ENCODE results near the gene RORB. TPM values are rescaled to one million over a fixed set of nuclear protein-coding genes. Genes with fewer than 3 reads are reported as not detected.

Gene RORB
- total RNA-seq, 4 donors from 2014 or later, result 0.04 to 0.19 (median 0.14) TPM

GRCh38 chr9:74497748-74498620, 849 bp downstream of the RORB start:
- no peak for TF ChIP-seq POLR2A (IDR thresholded peaks at IDR 0.05)
- no peak for TF ChIP-seq CTCF (IDR thresholded peaks at IDR 0.05)
- DNase-seq (ENCODE audit: low spot score in 2 of 2), result peak in 1 of 2 donors; percentile 84
- peak overlapping the region; percentile 22 for H3K4me3 ChIP-seq (ENCODE audit: low read depth, poor library complexity, severe bottlenecking)
- 2% methylated on average over 73 to 77 of the region's 77 CpGs for WGBS, 2 donors
- intact Hi-C loops (cut with DNase I; ENCODE audit: low total_unique reads), result no loop called here

- DNase-seq (ENCODE audit: low spot score in 2 of 2), result no peak
- intact Hi-C loops (cut with DNase I; ENCODE audit: low total_unique reads), result no loop called here
- WGBS, 2 donors, result 0 to 2% methylated on average over 25 to 34 of the region's 34 CpGs
- peak overlapping the region; percentile 22 for H3K4me3 ChIP-seq (ENCODE audit: low read depth, poor library complexity, severe bottlenecking)
- TF ChIP-seq CTCF (IDR thresholded peaks at IDR 0.05), result no peak
- TF ChIP-seq POLR2A (IDR thresholded peaks at IDR 0.05), result no peak
Observed at GRCh38 chr9:74498621-74499095, 1.5 kb downstream of the RORB start.

- intact Hi-C loops (cut with DNase I; ENCODE audit: low total_unique reads), result no loop called here
- TF ChIP-seq POLR2A (IDR thresholded peaks at IDR 0.05) (no peak), CTCF (IDR thresholded peaks at IDR 0.05) (no peak)
- no peak for DNase-seq (ENCODE audit: low spot score in 2 of 2)
- no peak overlapping the region for H3K4me3 ChIP-seq (ENCODE audit: low read depth, poor library complexity, severe bottlenecking)
- WGBS, 2 donors, result 1% methylated on average over 15 to 18 of the region's 19 CpGs
Observed at GRCh38 chr9:74499111-74499601, 2.0 kb downstream of the RORB start.

- WGBS, 2 donors, result 4 to 6% methylated on average over 32 of the region's 32 CpGs
- DNase-seq (ENCODE audit: low spot score in 2 of 2), result no peak
- no peak for TF ChIP-seq CTCF (IDR thresholded peaks at IDR 0.05)
- no peak for TF ChIP-seq POLR2A (IDR thresholded peaks at IDR 0.05)
- intact Hi-C loops (cut with DNase I; ENCODE audit: low total_unique reads), result no loop called here
- no peak overlapping the region for H3K4me3 ChIP-seq (ENCODE audit: low read depth, poor library complexity, severe bottlenecking)
Observed at GRCh38 chr9:74499770-74500583, 2.8 kb downstream of the RORB start.

- DNase-seq (ENCODE audit: low spot score in 2 of 2), result no peak
- intact Hi-C loops (cut with DNase I; ENCODE audit: low total_unique reads), result no loop called here
- H3K4me3 ChIP-seq (ENCODE audit: low read depth, poor library complexity, severe bottlenecking), result no peak overlapping the region
- WGBS, 2 donors, result 4 to 7% methylated on average over 14 of the region's 14 CpGs
- TF ChIP-seq POLR2A (IDR thresholded peaks at IDR 0.05) (no peak), CTCF (IDR thresholded peaks at IDR 0.05) (no peak)
Observed at GRCh38 chr9:74500584-74500924, 3.4 kb downstream of the RORB start.
